Measurements from ENCODE around the gene NRDC.
A peak's percentile ranks its signal among the peaks of the same experiment; 100 is the strongest.
"Not testable (repeated sequence)": the region's sequence is repeated elsewhere in the genome, so short reads cannot be mapped to it uniquely, and the experiment has no call there.

NRDC gene

DNA sequence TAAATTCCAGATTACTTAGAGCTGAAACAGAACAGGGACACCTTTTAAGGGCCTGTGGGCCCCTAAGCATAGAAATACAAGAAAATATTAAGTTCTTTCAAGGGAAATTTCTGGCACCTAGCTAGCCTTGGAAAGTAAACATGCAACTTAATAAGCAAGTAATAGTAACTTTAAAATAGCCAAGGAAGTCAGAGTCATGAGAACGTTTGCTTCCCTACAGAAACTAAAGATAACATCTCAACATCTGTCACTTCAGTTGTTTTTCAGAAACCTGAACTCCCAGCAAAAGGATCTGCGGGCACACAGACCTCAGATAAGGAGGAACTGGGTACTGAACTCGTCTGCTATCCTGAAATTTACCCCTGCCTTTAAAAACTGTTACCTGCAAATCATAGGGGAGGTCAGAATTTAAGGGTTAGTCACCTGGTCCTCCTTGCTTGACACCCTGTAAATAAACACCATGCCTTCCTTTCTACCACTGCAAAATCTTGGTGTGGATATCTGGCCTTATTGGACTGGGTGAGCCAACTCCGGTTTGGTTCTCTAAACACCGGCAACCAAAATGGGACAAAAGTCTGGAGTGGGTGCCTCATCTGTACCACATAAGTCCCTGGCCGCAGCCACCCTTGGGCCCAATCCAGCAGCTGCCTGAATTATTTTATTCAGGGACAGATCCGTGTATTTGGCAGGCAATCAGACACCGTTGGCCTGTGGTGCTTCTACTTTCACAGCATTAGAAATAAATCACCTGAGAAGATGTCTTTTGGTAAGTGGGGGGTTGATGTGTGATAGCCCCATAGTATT is 27.9 kb downstream of the NRDC start:
- DNase-seq, result peak in 7 of 51 donors; percentile 7 to 21 (median 9)

GRCh38 chr1:51847294-51847920 is 31.1 kb downstream of the NRDC start:
- no peak for DNase-seq

GRCh38 chr1:51843948-51844347 is 34.6 kb downstream of the NRDC start:
- no peak for DNase-seq

GRCh38 chr1:51842261-51842660 is 36.3 kb downstream of the NRDC start:
- no peak for DNase-seq

GRCh38 chr1:51840743-51841461 is 37.6 kb downstream of the NRDC start:
- DNase-seq, result no peak

GRCh38 chr1:51840182-51840581 is 38.3 kb downstream of the NRDC start:
- no peak for DNase-seq

- DNase-seq, result no peak
Measured at GRCh38 chr1:51839094-51839493, 39.4 kb downstream of the NRDC start.

- no peak for DNase-seq
Measured at GRCh38 chr1:51837243-51837642, 41.3 kb downstream of the NRDC start.

DNA sequence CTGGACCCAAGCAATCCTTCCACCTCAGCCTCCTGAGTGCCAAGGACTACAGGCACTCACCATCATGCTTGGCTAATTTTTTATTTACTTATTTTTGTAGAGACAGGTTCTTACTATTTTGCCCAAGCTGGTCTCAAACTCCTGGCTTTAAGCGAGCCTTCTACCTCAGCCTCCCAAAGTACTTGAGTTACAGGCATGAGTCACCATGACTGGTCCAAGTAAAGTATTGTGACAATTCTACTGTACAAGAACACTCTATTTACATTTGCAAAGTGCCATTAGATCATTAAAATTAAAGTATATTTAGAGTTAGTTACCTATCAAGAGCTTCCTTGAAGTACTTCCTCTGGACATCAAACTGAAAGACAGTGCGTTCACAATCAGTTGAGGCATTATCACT is 44.8 kb downstream of the NRDC start:
- DNase-seq, result no peak

DNA sequence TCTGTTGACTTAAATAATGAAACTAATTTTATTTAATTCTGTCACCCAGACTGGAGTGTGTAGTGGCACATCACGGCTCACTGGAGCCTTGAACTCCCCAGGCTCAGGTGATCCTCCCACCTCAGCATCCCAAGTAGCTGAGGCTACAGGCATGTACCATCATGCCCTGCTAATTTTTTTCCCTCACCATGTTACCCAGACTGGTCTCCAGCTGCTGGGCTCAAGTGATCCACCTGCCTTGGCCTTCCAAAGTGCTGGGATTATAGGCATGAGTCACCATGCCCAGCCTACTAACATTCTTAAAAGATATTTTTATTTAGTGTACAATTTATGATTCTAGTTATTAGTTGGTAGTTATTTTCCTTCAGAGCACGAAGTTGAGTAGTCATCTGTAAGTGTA is 49.5 kb downstream of the NRDC start:
- DNase-seq, result no peak

DNA sequence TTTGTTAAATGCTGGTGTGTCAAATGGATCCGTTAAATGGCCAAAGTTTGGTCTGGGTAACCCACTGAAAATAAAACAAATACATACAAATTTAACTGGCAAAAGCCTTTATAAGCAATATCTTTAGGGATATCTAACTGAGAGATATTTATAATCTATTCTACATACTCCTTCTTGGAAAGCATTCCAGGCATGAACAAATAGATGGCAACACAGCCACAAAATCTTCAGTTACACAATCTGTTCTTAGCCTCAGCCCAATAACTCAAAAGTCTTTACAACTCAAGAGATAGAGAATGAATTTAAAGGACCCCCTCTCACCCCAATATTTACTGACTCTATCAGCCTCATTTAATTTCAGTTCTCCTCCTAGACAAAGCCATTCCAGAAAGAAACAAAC is 58.7 kb downstream of the NRDC start:
- no peak for DNase-seq

DNA sequence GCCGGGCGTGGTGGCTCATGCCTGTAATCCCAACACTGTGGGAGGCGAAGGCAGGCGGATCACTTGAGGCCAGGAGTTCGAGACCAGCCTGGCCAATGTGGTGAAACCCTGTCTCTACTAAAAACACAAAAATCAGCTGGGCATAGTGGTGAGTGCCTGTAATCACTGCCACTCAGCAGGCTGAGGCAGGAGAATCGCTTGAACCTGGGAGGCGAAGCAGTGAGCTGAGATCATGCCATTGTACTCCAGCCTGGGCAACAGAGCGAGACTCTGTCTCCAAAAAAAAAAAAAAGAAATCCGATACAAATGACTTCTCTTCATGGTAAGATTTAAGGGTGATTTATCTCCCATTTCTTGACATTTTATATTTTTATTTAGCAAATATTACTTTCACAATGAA is 59.5 kb downstream of the NRDC start:
- DNase-seq, result not testable (repeated sequence)

DNA sequence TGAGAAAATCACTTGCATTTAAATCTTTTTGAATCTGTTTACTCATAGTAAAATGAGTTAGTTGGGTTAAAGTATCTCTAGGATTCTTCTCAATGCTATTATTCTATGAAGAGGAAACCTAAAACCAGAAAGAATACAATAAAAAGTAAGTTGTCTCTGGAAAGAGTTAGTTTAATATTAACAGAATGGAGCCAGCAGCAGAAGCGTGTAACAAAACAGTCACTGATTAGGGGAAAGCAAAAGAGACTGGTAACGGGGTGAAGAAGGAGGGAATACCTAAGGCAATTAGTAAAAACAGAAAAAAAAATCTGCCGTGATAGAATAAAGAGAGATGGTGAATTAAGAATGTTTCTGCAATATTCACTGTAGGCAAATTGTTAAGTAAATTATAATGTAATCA is 60.0 kb downstream of the NRDC start:
- DNase-seq, result no peak

GRCh38 chr1:51814513-51814912 is 64.0 kb downstream of the NRDC start:
- no peak for DNase-seq

GRCh38 chr1:51799372-51799771 is 79.2 kb downstream of the NRDC start:
- no peak for DNase-seq

GRCh38 chr1:51794868-51795267 is 83.7 kb downstream of the NRDC start:
- no peak for DNase-seq

GRCh38 chr1:51794260-51794659 is 84.3 kb downstream of the NRDC start:
- no peak for DNase-seq

- DNase-seq, result peak in 1 of 51 donors; percentile 7
Measured at GRCh38 chr1:51792864-51793263, 85.7 kb downstream of the NRDC start.

- no peak for DNase-seq
Measured at GRCh38 chr1:51791888-51792287, 86.6 kb downstream of the NRDC start.

- DNase-seq, result no peak
Measured at GRCh38 chr1:51790385-51790784, 88.1 kb downstream of the NRDC start.

DNA sequence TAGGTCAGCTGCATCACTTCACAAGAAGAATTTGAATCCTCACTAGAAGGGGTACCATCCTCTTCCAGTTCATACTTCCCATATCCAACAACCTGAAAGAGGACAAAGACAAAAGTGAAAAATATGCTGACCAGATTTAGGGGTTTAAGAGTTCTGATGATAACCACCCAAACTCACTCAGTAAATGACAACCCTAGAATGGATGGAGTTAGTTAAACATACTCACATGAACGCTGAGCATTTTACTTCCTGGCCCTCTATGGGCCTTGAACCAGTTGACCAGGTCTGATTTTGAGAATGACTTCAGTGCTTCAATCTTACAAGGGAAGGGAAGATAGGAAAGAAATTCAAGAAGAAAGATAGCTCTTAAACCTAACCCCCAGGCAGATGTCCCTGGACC is 89.2 kb downstream of the NRDC start:
- no peak for DNase-seq

- no peak for DNase-seq
Measured at GRCh38 chr1:51788938-51789337, 89.6 kb downstream of the NRDC start.

DNA sequence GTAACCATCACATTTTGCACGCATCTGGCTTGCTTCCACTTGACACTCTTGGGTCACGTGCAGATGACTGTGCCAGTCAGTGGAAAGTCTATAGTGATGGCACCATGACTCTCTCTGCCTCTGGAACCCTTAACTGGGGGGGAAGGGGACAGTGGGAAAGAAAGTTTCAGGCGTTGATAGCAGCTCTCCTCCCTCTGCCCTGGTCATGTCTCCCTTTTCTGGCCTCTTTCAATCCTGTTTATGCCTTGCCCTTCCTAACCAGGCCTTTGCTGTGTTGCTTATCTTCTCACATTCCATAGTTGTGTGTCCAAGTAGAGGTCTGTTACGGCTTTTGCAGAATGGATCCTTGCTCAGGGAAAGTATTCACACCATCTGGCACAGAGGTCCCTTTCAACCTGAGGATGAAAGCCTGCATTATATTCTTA is 93.5 kb downstream of the NRDC start:
- DNase-seq, result peak in 2 of 51 donors; percentile 5 to 14
